Activated CD8-positive, alpha-beta T cell treated with anti-CD3 and anti-CD28 coated beads, Interleukin-2, amount 10 ng/mL, durations not matched to agents 7 days and 5 days (primary cell): ENCODE data around the gene RNF214. TPM values are rescaled to one million over a fixed set of nuclear protein-coding genes. Genes with fewer than 3 reads are reported as not detected.

Source experiments
- ATAC-seq: fragments of 150-1000 bp; cut with Tn5 transposase; one replicate; pipeline ENCODE4 v1.10.0; 2021; ENCODE audit warnings: moderate library complexity
- CTCF ChIA-PET: fragments of 350-600 bp; sonication (Branson Sonifier 250); formaldehyde crosslinking; loops from one replicate; lab custom pipeline; 2021; ENCODE audit warnings: antibody characterized with exemption; lab: Charles Lee
- POLR2A ChIA-PET: fragments of 350-600 bp; sonication (Branson Sonifier 250); formaldehyde crosslinking; loops from one replicate; lab custom pipeline; 2021; ENCODE audit warnings: antibody characterized with exemption; lab: Charles Lee
- DNase-seq: peaks from one replicate; pipeline ENCODE4 v3.0.0-alpha.2; 2020
- H3K27ac Mint-ChIP-seq: one replicate; pipeline ENCODE4 v1.8.0; 2021; ENCODE audit warnings: mild to moderate bottlenecking, mixed read lengths
- H3K27me3 Mint-ChIP-seq: one replicate; pipeline ENCODE4 v1.8.0; 2021; ENCODE audit warnings: low read depth, mixed read lengths
- H3K36me3 Mint-ChIP-seq: one replicate; pipeline ENCODE4 v1.8.0; 2021; ENCODE audit warnings: low read depth, mixed read lengths
- H3K4me1 Mint-ChIP-seq: one replicate; pipeline ENCODE4 v1.8.0; 2021; ENCODE audit warnings: low read depth, mixed read lengths
- H3K4me3 Mint-ChIP-seq: one replicate; pipeline ENCODE4 v1.8.0; 2021; ENCODE audit warnings: mild to moderate bottlenecking, mixed read lengths
- H3K9me3 Mint-ChIP-seq: one replicate; pipeline ENCODE4 v1.8.0; 2022; ENCODE audit warnings: mixed read lengths; ENCODE audit not compliant: insufficient read depth
- total RNA-seq, 2 experiments: library from RNA; stranded (reverse); gene quantifications; one replicate each; pipeline ENCODE4 v1.2.3, GENCODE V29; 2021

The RNF214 gene
- total RNA-seq, 2 experiments from 2014 or later: 19.5 to 21.2 TPM

DNA sequence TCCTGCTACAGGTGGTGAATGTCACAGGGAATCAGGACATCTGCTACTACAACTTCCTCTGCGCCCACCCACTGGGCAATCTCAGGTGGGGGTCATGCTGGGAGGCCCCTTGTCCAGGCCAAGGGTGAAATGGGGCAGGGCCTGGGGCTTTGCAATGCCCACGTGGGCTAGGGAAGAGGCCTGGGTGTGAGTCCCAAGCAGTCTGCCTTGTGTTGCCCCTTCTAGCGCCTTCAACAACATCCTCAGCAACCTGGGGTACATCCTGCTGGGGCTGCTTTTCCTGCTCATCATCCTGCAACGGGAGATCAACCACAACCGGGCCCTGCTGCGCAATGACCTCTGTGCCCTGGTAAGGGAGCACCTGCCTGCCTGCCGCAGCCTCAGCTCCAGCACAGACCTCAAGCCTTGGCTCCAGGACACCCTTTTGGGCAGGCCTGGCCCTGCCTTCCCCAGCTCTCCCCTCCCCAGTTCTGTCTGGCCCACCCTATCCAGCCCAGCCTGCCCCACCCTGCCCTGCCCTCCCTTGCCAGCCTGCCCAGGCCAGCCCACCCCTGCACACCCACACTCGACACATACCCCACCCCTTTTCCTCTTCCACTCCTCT is 42.4 kb upstream of the RNF214 start:
- ChIA-PET POLR2A (no interaction called here), CTCF (no interaction called here)
- Mint-ChIP-seq H3K27ac (no peak overlapping the region), H3K4me3 (no peak overlapping the region), H3K36me3 (peaks cover 7% of the 10 kb centered on the region), H3K4me1 (peaks cover 5% of the 10 kb centered on the region), H3K9me3 (no peaks in the 10 kb centered on the region), H3K27me3 (no peaks in the 10 kb centered on the region)
- ATAC-seq (no peak), DNase-seq (no peak)

DNA sequence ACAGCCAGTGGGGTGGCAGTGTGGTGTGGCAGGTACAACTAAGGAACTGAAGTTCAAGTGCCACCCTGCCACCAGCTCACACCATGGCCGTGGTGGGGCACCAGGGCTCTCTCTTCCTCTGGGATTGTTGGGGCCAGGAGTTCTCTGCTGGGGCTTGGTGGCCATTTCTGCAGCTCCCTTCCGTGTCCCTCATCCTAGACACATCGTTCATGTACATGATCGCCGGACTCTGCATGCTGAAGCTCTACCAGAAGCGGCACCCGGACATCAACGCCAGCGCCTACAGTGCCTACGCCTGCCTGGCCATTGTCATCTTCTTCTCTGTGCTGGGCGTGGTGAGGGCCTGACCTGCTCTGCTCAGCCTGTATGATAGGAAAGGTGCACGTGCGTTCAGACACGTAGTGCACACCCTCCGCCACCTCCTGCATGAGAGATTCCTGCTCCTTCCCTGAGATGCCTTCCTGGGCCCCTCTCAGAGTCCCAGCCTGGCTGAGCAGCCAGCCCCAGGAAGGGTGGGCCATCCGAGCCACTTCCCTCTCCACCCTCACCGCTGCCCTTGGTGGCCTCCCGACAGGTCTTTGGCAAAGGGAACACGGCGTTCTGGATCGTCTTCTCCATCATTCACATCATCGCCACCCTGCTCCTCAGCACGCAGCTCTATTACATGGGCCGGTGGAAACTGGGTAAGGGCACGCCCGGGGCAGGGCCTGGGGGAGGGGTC is 40.6 kb upstream of the RNF214 start:
- Mint-ChIP-seq H3K4me3 (no peak overlapping the region), H3K36me3 (peaks cover 7% of the 10 kb centered on the region), H3K4me1 (peaks cover 5% of the 10 kb centered on the region), H3K9me3 (no peaks in the 10 kb centered on the region), H3K27me3 (no peaks in the 10 kb centered on the region), H3K27ac (no peak overlapping the region)
- POLR2A ChIA-PET: no interaction called here
- DNase-seq (no peak), ATAC-seq (no peak)
- CTCF ChIA-PET: interaction anchor here (0.9 to 1.3 kb wide), 2 partner anchors 11 to 35 kb away, joined by 3 read pairs; no protein-coding TSS in a partner anchor

DNA sequence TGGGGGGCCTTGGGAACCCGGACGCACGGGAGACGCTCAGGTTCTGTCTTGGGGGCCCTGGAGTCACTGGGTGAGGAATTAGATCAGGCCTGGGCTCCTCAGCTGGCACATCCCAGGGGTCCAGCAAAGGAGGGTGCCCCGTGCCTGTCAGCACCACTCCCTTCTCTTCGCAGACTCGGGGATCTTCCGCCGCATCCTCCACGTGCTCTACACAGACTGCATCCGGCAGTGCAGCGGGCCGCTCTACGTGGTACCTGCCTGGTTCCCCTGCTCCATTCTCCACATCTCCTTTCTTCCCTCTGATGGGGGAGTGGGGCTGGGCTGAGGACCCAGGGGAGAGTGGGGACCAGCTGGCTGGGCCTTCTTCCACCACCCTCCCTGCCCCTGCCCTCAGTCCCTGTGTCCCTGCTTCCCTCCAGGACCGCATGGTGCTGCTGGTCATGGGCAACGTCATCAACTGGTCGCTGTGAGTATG is 40.0 kb upstream of the RNF214 start:
- Mint-ChIP-seq H3K27me3 (no peaks in the 10 kb centered on the region), H3K27ac (no peak overlapping the region), H3K4me3 (no peak overlapping the region), H3K4me1 (peaks cover 5% of the 10 kb centered on the region), H3K9me3 (no peaks in the 10 kb centered on the region), H3K36me3 (peaks cover 7% of the 10 kb centered on the region)
- DNase-seq (no peak), ATAC-seq (no peak)
- CTCF ChIA-PET: no interaction called here
- POLR2A ChIA-PET: no interaction called here

DNA sequence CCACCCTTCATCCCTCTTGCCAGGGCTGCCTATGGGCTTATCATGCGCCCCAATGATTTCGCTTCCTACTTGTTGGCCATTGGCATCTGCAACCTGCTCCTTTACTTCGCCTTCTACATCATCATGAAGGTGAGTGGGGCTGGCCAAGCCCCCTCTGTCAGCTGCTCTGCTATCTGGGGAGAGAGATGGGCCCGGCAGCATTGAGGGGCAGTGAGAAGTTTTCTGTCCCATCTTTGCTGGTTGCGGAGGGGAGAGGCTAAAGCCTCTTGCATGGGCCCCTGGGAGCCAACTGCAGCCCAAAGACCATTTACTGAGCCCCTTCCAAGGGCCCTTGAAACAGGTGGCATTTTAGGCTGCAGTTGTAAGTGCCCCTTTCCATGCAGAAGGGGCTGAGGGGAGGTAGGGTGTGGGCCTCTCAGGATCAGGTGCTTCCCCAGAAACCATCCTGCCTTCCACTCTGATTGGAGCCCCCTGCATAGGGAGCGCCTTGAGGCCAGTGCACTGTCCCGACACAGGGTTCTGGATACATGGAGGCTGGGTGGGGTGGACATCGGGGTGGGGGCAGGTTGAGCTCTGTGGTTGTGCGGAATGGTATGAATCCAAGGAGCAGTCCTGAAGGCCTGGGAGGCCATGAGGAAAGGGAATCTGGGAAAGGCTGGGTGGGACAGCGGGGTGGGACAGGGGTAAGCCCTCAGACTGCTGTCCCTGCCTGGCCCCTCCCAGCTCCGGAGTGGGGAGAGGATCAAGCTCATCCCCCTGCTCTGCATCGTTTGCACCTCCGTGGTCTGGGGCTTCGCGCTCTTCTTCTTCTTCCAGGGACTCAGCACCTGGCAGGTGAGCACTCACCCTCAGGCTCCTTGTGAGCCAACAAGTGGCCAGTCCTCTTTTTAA is 39.1 kb upstream of the RNF214 start:
- peak overlapping the region; percentile 46 for H3K27ac Mint-ChIP-seq
- ChIA-PET CTCF (interaction anchor here (0.6 kb wide), 1 partner anchor 12 kb away, joined by 3 read pairs; no protein-coding TSS in a partner anchor), POLR2A (interaction anchor here (0.6 to 0.9 kb wide), 2 partner anchors 36 to 280 kb away, joined by 3 to 5 read pairs; no protein-coding TSS in a partner anchor)
- no peaks in the 10 kb centered on the region for H3K27me3 Mint-ChIP-seq
- DNase-seq (no peak), ATAC-seq (no peak)
- peaks cover 7% of the 10 kb centered on the region for H3K36me3 Mint-ChIP-seq
- H3K9me3 Mint-ChIP-seq: no peaks in the 10 kb centered on the region
- peaks cover 5% of the 10 kb centered on the region for H3K4me1 Mint-ChIP-seq
- no peak overlapping the region for H3K4me3 Mint-ChIP-seq

DNA sequence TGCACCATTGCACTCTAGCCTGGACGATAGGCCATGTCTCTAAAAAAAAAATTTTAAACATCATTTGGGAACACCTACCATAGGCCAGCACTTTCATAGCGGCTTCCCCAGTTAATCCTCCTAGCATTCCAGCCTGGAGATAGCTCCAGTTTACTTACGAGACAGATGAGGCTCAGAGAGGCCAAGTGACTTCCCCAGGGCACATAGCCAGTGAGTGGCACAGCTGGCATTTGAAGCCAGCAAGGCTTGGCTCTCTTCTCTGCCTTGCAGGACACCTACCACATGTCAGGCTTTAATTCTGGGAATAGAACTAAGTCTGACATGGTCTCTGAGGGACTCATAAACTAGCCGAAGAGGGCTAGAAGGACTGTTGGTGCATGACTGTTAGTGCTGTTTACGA is 38.2 kb upstream of the RNF214 start:
- Mint-ChIP-seq H3K27ac (no peak overlapping the region), H3K27me3 (no peaks in the 10 kb centered on the region), H3K4me1 (peaks cover 5% of the 10 kb centered on the region), H3K4me3 (no peak overlapping the region), H3K9me3 (no peaks in the 10 kb centered on the region), H3K36me3 (peaks cover 7% of the 10 kb centered on the region)
- ATAC-seq (no peak), DNase-seq (no peak)
- ChIA-PET POLR2A (interaction anchor here (1.3 kb wide), 1 partner anchor 10 kb away, joined by 4 read pairs; no protein-coding TSS in a partner anchor), CTCF (interaction anchor here (0.6 to 1.3 kb wide), 2 partner anchors 13 to 17 kb away, joined by 3 to 4 read pairs; no protein-coding TSS in a partner anchor)

DNA sequence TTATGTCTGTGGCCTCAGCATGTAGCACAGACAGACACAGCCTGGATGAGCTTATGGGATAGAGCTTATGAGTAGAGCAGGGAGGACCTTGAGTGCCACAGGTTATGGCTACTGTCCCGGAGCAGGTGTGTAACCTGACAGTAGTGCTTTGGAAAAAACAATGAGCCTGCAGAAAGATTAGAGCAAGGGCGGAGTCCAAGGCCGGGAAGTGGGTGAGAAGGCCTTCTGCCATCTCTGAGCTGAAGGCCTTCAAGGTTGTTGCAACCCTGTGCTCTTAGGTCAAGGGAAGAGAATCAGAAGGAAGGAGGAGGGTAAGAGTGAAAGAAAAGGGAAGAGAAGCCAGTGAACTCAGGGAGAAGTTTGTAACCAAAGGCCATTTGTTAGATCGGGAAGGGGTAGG is 37.2 kb upstream of the RNF214 start:
- CTCF ChIA-PET: interaction anchor here (0.9 to 1.3 kb wide), 2 partner anchors 15 to 16 kb away, joined by 3 to 4 read pairs; no protein-coding TSS in a partner anchor
- ATAC-seq: no peak
- POLR2A ChIA-PET: interaction anchor here (1.3 kb wide), 1 partner anchor 9 kb away, joined by 4 read pairs; no protein-coding TSS in a partner anchor
- no peaks in the 10 kb centered on the region for H3K9me3 Mint-ChIP-seq
- no peak overlapping the region for H3K4me3 Mint-ChIP-seq
- H3K4me1 Mint-ChIP-seq: peaks cover 5% of the 10 kb centered on the region
- DNase-seq: no peak
- H3K27me3 Mint-ChIP-seq: no peaks in the 10 kb centered on the region
- H3K36me3 Mint-ChIP-seq: peaks cover 7% of the 10 kb centered on the region
- peak overlapping the region; percentile 19 for H3K27ac Mint-ChIP-seq

DNA sequence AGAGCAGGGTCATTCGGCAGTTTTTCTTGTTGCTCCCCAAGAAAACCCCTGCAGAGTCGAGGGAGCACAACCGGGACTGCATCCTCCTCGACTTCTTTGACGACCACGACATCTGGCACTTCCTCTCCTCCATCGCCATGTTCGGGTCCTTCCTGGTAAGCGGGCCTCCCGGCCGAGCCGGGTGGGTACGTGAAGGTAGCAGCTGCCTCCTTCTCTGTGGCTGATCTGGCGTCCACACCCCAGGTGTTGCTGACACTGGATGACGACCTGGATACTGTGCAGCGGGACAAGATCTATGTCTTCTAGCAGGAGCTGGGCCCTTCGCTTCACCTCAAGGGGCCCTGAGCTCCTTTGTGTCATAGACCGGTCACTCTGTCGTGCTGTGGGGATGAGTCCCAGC is 36.7 kb upstream of the RNF214 start:
- peaks cover 7% of the 10 kb centered on the region for H3K36me3 Mint-ChIP-seq

DNA sequence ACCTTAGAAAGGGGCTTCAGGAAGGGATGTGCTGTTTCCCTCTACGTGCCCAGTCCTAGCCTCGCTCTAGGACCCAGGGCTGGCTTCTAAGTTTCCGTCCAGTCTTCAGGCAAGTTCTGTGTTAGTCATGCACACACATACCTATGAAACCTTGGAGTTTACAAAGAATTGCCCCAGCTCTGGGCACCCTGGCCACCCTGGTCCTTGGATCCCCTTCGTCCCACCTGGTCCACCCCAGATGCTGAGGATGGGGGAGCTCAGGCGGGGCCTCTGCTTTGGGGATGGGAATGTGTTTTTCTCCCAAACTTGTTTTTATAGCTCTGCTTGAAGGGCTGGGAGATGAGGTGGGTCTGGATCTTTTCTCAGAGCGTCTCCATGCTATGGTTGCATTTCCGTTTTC is 35.5 kb upstream of the RNF214 start:
- no peak overlapping the region for H3K27ac Mint-ChIP-seq
- no peaks in the 10 kb centered on the region for H3K27me3 Mint-ChIP-seq
- ATAC-seq: no peak
- ChIA-PET CTCF (interaction anchor here (0.6 to 1.9 kb wide), 4 partner anchors 17 to 89 kb away, joined by 3 to 9 read pairs (median 4); no protein-coding TSS in a partner anchor), POLR2A (interaction anchor here (0.6 to 1.1 kb wide), 3 partner anchors 11 to 18 kb away, joined by 3 read pairs; partner anchors contain the start of gene SIDT2)
- no peak overlapping the region for H3K4me3 Mint-ChIP-seq
- no peak for DNase-seq
- peaks cover 4% of the 10 kb centered on the region for H3K36me3 Mint-ChIP-seq
- no peaks in the 10 kb centered on the region for H3K9me3 Mint-ChIP-seq
- H3K4me1 Mint-ChIP-seq: peaks cover 5% of the 10 kb centered on the region

More for the DNA sequence above, 36.7 kb upstream of the RNF214 start:
- POLR2A ChIA-PET: interaction anchor here (1.1 kb wide), 1 partner anchor 16 kb away, joined by 3 read pairs; no protein-coding TSS in a partner anchor
- Mint-ChIP-seq H3K27me3 (no peaks in the 10 kb centered on the region), H3K9me3 (no peaks in the 10 kb centered on the region), H3K4me1 (peaks cover 5% of the 10 kb centered on the region), H3K4me3 (no peak overlapping the region), H3K27ac (no peak overlapping the region)
- no peak for ATAC-seq
- no peak for DNase-seq
- CTCF ChIA-PET: interaction anchor here (1.3 to 1.9 kb wide), 3 partner anchors 16 to 31 kb away, joined by 4 to 9 read pairs (median 4); no protein-coding TSS in a partner anchor

DNA sequence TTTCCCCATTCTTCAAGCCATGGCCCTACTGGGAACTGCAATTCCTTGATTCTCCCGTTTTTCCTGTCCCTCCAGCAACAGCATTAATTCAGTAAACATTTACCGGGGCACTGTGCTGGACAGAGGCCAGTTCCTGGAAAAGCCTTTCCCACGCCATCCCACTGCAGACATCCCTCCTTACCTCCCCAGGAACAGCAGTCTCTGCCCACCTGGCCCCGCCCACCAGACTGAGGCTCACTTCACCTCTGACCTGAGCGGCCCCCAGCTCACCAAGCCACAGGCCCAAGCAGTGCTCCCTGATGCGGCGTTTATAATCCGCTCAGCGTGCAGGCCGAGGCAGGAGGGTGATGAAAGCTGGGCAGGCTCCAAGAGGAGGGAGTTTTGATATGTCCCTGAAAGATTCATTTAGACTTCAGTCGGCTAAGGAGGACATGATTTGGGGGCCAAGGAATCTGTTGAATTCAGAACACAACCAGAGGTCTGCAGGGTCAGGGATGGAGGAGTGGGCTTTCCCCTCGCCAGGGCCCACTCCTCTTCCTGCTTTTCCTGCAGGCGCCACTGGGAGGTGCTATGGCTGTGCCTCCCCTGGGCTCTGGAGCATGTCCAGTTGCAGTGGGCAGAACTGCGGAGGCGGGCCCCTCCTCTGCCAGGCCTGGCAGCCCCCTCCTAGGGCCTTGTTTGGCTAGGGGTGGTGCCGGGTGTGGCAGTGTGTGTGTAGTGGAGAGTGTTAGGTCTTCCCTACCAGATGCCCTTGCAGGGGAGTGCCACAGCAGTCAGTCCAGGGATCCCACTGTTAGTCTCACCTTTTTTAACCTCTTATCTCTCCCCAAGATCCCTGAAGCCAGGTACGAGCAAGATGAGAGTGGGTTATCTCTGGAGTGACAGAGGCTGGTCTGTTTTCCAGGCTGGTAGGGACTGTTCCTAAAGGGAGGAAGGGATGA is 34.7 kb upstream of the RNF214 start:
- no peak for DNase-seq
- Mint-ChIP-seq H3K9me3 (no peaks in the 10 kb centered on the region), H3K27ac (no peak overlapping the region), H3K27me3 (no peaks in the 10 kb centered on the region), H3K36me3 (peaks cover 4% of the 10 kb centered on the region), H3K4me1 (peaks cover 4% of the 10 kb centered on the region), H3K4me3 (no peak overlapping the region)
- CTCF ChIA-PET: interaction anchor here (0.6 to 1.9 kb wide), 3 partner anchors 18 to 88 kb away, joined by 3 to 9 read pairs (median 5); no protein-coding TSS in a partner anchor
- no peak for ATAC-seq
- POLR2A ChIA-PET: interaction anchor here (0.7 kb wide), 1 partner anchor 19 kb away, joined by 3 read pairs; the partner anchor contains the start of gene SIDT2

DNA sequence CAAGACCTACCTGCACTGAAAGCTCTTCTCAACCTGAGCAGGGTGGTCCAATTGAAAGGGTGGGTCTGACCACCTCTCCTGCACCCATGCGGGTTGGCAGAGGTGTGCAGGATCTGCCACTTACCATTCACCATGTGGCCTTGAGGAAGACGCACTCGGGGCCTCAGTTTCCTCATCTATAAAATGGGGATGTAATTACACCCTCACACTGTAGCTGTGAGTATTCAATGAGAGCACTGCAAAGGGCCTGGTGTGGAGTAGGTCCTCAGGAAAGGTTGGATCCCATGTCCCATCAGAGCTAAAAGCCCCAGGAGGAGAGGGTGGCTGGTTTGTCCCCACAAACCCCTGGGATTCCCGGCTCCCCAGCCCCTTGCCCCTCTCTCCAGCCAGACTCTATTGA is 33.9 kb upstream of the RNF214 start:
- no peak for DNase-seq
- no peak for ATAC-seq
- H3K27ac Mint-ChIP-seq: no peak overlapping the region
- POLR2A ChIA-PET: no interaction called here
- no peaks in the 10 kb centered on the region for H3K9me3 Mint-ChIP-seq
- H3K27me3 Mint-ChIP-seq: no peaks in the 10 kb centered on the region
- CTCF ChIA-PET: no interaction called here
- H3K4me1 Mint-ChIP-seq: no peaks in the 10 kb centered on the region
- H3K36me3 Mint-ChIP-seq: no peaks in the 10 kb centered on the region
- H3K4me3 Mint-ChIP-seq: no peak overlapping the region
